ENCODE results near the gene PEX5.
A peak's percentile ranks its signal among the peaks of the same experiment; 100 is the strongest.
"Not testable (repeated sequence)": the region's sequence is repeated elsewhere in the genome, so short reads cannot be mapped to it uniquely, and the experiment has no call there.

Gene PEX5

GRCh38 chr12:7160183-7160582 is 29.3 kb upstream of the PEX5 start:
- no peak for DNase-seq (ENCODE audit: low read depth, low spot score)

DNA sequence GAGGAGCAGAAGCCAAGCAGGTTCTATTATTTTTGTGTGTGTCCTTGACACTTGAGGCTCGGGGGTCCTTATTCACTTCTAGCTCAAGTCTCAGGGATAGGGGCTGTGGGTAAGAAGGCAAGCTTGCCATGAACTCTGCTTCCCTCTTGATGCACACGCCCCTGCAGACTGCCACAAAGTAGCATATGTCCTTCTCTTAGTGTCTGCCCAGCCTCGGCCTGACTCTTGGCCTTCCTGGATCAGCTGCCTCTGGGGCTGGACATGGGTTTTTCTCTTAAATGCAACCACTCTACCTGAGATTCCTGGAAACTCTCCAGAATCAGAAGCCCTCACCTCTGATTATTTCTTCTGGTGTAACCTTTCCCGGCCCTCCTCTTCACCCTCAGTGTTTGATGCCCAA is 28.2 kb upstream of the PEX5 start:
- no peak for DNase-seq (ENCODE audit: low read depth, low spot score)

GRCh38 chr12:7161811-7162210 is 27.7 kb upstream of the PEX5 start:
- no peak for DNase-seq (ENCODE audit: low read depth, low spot score)

GRCh38 chr12:7162691-7163114 is 26.8 kb upstream of the PEX5 start:
- peak; percentile 42 for DNase-seq (ENCODE audit: low read depth, low spot score)

- DNase-seq (ENCODE audit: low read depth, low spot score) = no peak
These were observed 19.5 kb upstream of the PEX5 start for GRCh38 chr12:7169951-7170350.

DNA sequence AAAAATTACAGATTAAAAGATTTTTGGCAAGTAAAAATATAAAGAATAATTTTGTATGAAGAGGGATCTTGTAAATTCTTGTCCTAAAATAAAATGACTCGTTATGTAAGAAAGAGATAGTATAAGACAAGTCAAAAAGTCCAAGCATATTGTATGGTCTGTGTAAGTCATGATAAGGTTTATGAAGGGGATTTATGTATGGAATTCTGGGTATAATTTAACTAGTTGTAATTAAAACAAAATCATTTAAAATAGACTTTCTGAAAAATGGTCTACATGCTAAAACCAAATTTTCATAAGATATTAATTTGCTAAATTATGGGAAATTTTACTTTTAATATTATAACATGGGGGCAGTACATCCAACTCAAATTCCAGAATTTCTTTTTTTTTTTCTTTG is 17.6 kb upstream of the PEX5 start:
- DNase-seq (ENCODE audit: low read depth, low spot score) = no peak

DNA sequence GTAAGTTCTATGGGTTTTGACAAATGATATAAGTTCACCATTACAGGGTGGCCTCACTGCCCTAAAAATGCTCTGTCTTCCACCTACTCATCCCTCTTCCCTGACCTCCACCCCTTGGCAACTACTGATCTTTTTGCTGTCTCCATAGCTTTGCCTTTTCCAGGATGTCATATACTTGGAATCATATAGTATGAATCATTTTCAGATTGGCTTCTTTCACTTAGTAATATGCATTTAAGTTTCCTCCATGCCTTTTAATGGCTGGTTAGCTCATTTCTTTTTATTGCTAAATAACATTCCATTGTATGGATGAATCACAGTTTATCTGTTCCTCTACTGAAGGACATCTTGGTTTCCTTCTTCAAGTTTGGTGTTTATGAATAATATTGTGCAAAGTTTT is 14.0 kb upstream of the PEX5 start:
- DNase-seq (ENCODE audit: low read depth, low spot score) = no peak

- DNase-seq (ENCODE audit: low read depth, low spot score) = no peak
These were observed 12.9 kb upstream of the PEX5 start for GRCh38 chr12:7176595-7176994.

- no peak for DNase-seq (ENCODE audit: low read depth, low spot score)
These were observed 11.0 kb upstream of the PEX5 start for GRCh38 chr12:7178481-7178880.

- no peak for DNase-seq (ENCODE audit: low read depth, low spot score)
These were observed 8.8 kb upstream of the PEX5 start for GRCh38 chr12:7180685-7181084.

DNA sequence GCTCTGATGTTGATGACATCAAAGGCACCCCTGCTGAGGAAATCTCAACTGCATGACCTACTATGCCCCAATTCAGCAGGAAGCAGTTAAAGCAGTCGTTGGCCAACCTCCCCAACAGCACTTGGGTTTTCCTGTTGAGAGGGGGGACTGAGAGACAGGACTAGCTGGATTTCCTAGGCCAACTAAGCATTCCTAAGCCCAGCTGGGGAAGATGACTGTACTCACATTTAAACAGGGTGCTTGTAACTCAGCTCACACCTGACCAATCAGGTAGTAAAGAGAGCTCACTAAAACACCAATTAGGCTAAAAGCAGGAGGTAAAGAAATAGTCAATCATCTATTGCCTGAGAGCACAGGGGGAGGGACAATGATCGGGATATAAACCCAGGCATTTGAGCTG is 3.4 kb upstream of the PEX5 start:
- DNase-seq (ENCODE audit: low read depth, low spot score) = not testable (repeated sequence)

DNA sequence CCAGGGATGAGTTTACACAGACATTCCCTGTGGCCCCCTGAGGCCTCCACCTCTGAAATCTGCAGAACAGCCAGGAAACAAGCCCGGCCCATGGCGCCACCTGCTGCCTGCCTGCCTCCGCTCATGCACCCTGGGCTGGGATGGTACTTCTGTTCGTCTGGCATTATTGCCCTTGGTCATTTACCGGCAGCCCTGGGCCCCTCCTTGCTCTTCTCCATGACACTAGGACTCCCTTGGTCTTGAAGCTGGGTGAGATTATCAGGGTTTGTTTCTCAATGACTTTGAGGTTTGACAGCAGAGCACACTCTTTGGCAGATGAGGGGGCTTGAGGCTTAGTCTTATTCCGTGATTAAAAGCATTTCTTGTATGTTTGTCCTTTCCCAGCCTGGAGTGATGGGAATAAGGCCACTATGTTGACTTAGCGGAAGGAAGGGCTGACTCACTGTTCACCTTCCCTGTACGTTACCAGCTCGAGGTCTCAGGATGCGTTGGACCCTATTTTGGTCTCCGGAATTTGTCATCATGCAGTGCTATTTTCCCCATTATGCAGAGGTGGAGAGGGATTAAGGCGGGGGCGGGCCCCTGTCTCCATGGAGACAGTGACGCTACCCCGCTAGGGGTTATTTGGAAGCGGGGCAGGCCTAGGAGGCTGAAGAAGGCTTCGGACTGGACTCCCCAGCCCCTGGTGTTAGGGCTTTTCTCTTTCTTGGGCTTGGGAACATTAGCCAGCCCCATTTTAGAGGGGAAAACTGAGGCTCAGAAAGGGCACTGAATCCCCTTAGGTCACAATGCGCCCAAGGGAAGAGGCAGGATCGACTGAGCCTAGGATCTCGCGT is 706 bp upstream of the PEX5 start:
- peak; percentile 61 for DNase-seq (ENCODE audit: low read depth, low spot score)

DNA sequence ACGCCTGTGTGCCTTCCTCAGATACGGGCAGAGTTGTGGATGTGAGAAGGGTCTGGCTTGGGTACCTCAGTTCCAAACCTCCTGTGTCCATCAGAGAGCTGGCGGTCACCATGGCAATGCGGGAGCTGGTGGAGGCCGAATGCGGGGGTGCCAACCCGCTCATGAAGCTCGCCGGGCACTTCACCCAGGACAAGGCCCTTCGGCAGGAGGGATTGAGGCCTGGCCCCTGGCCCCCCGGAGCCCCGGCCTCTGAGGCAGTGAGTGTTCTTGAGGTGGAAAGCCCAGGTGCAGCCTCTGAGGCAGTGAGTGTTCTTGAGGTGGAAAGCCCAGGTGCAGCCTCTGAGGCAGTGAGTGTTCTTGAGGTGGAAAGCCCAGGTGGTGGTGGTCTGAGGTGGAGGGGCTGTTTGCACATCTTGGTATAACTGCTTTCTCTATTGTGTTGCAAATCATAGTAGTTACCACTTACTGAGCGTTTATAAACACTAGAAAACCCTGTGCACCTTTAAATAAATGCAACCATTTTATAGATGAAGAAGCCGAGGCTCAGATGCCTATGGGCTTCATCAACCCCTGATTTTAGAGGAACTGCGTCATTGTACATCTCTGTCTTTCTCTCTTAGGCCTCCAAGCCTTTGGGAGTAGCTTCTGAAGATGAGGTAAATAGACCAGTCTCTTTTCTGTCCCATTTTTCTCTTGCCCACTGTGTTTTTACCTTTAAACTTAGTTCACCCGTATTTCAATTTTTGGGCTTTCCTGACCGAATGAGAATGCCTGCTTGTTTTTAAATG is 976 bp downstream of the PEX5 start:
- DNase-seq (ENCODE audit: low read depth, low spot score) = no peak

DNA sequence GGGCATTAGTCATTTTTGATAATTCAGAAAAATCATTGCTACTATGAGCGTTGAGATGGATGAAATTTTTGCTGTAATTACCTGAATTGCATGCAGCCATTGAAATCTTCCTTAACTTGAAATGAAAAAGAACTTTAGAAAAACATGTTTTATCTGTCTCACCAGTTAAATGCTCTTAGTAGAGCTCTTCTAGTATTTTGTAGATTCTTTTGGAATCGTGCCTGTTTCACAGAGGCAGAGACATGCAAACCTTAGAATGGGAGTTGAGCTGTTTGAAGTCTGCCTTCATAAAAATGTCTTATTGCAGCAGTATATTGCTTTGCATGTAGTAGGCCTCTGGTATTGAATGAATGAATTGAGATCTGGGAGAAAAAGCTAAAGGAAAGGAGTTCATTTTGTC is 4.2 kb downstream of the PEX5 start:
- no peak for DNase-seq (ENCODE audit: low read depth, low spot score)

GRCh38 chr12:7197841-7198240 is 8.4 kb downstream of the PEX5 start:
- no peak for DNase-seq (ENCODE audit: low read depth, low spot score)

GRCh38 chr12:7203109-7203508 is 13.6 kb downstream of the PEX5 start:
- DNase-seq (ENCODE audit: low read depth, low spot score) = no peak

- DNase-seq (ENCODE audit: low read depth, low spot score) = no peak
These were observed 15.6 kb downstream of the PEX5 start for GRCh38 chr12:7205091-7205490.

- DNase-seq (ENCODE audit: low read depth, low spot score) = no peak
These were observed 17.2 kb downstream of the PEX5 start for GRCh38 chr12:7206691-7207090.

DNA sequence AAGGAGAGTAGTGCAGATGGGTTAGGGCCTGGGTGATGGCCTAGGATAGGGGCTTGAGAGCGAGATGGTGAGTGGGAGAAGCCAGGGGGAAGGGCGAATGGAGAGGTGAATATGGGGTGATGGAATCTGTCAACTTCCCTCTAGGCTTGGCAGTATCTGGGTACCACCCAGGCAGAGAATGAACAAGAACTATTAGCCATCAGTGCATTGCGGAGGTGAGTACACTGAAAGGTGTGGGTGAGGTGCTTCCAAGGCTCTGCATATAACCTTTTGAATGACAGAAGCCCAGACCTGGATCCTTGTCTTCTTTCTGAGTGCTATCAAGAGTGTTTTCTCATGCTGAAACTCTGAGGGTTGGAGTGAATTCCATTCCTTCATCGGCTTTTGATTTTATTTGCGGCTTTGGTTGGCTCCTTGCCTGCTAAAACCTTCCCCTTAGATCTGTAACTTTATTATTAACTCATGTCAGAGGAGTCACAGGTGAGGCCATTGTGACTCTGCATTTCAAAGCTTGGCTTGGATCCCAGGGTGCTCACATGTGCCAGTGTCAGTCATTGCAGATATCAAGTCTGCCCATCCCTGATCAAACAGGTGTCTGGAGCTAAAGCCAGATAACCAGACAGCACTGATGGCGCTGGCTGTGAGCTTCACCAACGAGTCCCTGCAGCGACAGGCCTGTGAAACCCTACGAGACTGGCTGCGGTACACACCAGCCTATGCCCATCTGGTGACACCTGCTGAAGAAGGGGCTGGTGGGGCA is 18.6 kb downstream of the PEX5 start:
- DNase-seq (ENCODE audit: low read depth, low spot score) = no peak

- no peak for DNase-seq (ENCODE audit: low read depth, low spot score)
These were observed 20.5 kb downstream of the PEX5 start for GRCh38 chr12:7209958-7210357.

DNA sequence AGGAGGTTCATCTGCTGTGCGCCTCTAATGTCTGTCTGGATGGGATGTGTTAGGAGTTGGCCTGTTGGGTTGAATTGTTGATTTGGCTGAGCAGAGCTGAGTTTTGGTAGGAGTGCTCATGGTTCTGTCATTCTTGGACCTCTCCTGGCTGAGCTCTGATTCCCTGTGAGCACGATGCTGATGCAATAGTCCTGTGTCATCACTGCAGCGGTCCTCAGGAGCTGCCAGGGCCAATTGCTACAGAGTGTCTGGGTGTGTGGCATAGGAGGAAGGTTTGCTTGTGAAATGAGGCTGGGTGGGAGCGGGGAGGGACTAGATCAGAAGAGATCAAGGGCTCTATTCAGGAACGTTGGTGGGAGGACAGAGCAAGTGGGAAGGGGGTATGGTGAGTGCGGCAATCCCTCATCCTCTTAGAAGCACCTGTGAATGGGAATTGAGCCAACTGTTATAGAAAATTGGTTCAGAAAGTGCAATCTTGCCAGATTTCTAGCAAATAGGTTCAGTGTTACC is 21.2 kb downstream of the PEX5 start:
- DNase-seq (ENCODE audit: low read depth, low spot score) = no peak

DNA sequence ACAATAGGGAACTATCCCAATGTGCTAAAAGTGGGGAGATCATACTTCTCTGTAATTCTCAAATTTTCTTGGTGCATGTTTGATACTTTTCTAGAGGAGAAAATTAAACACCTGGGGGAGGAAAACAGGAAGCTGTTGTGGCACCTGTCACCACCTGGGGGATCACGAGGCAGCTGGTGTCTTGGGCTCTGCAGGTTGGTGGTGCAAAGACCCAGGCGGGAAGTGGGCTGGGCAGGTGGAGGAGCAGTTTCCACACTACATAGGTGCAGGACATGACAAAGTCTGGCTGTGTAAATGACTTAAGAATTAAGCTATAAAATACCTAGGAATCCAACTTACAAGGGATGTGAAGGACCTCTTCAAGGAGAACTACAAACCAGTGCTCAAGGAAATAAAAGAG is 23.2 kb downstream of the PEX5 start:
- no peak for DNase-seq (ENCODE audit: low read depth, low spot score)
